A549 treated with Mapracorat at 1 μM for 4 hours (cell line): ENCODE data around the gene PITPNB. TPM values are rescaled to one million over a fixed set of nuclear protein-coding genes. Genes with fewer than 3 reads are reported as not detected.

Source experiments
- total RNA-seq: library from RNA; stranded (reverse); fragments of 200-300 nt; extraction: Qiagen RNA extraction; gene quantifications from 5 replicates; pipeline ENCODE4 v1.2.3, GENCODE V29; 2022

The PITPNB gene
- 40.6 to 55.6 TPM (median 44.9 TPM) in 5 replicates for total RNA-seq

DNA sequence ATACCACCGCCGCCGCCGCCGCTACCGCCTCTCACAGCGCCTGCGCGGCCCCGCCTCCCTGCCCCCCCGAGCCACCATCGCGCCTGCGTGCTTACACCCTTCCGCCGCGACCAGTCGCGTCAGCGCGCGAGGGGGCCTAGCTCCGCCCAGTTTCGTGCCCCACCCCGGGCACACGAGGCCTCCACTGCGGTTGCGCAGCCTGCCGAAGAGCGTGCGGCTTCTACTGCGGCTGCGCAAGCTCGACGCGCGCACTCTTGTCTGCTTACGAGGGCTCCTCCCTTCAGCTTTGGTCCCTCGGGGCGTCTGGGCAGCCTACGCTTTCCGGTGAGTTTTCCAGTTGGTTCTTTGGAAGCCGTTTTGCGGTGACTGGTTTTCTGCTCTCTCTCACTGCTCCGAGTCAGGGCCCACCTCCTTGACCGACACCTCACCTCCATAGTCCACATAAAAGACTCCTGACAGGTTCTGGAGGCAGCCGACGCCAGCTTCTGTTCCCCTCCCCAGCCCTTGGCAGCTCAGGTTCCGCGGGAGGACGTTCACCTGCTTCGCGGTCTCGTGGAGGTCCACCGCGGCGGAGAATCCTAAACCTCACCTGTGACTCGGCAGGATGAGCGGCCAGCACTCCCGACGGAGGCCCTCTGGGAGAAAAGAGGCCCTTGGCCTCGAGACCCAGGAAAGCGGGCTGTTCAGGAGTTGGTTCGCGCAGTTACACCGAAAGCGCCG lies at the start of gene PITPNB:
Gene PITPNB, minus strand, starts transcription at position 35 of the 720 bp plus-strand sequence. CDS start 65 bp downstream, outside the sequence.

Other genes starting within 250 kb of the PITPNB start
- 2.4 to 3.5 TPM (median 3.1 TPM) in 5 replicates for gene MN1, start 117.5 kb downstream of the PITPNB start, total RNA-seq